GM18502 (cell line): Measurements from ENCODE around the gene SOX2.

Experiments
- ATAC-seq: cut with Tn5 transposase; IDR thresholded peaks from one replicate; pipeline ENCODE4 v1.9.1; 2021; ENCODE audit warnings: mild to moderate bottlenecking; ENCODE audit not compliant: unreplicated experiment, poor library complexity

The SOX2 gene

DNA sequence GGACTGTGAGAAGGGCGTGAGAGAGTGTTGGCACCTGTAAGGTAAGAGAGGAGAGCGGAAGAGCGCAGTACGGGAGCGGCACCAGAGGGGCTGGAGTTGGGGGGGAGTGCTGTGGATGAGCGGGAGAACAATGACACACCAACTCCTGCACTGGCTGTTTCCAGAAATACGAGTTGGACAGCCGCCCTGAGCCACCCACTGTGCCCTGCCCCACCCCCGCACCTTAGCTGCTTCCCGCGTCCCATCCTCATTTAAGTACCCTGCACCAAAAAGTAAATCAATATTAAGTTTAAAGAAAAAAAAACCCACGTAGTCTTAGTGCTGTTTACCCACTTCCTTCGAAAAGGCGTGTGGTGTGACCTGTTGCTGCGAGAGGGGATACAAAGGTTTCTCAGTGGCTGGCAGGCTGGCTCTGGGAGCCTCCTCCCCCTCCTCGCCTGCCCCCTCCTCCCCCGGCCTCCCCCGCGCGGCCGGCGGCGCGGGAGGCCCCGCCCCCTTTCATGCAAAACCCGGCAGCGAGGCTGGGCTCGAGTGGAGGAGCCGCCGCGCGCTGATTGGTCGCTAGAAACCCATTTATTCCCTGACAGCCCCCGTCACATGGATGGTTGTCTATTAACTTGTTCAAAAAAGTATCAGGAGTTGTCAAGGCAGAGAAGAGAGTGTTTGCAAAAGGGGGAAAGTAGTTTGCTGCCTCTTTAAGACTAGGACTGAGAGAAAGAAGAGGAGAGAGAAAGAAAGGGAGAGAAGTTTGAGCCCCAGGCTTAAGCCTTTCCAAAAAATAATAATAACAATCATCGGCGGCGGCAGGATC lies at the start of gene SOX2:
SOX2 (plus strand) TSS at position 601 of the 811 bp plus-strand sequence. CDS start 436 bp downstream, outside the sequence.
- ATAC-seq, result peak; percentile 47

DNA sequence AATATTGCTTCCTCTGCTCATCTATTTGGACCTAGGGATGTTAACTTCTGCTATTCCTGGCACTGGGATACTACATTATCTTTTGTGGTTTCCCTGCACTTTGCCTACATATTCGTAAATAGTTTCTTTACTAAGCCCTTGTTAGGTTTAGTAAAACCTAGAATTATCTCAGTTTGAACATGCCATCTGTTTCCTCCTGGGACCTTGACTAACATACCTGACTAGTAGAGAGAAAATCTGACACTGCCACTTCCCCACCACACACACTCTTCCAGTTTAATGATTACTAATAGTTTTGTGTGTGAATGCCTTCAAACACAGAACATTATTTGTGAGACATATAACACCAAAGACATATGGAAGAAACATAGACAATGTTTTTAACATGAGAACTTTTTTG lies 28.2 kb upstream of the SOX2 start:
- no peak for ATAC-seq

DNA sequence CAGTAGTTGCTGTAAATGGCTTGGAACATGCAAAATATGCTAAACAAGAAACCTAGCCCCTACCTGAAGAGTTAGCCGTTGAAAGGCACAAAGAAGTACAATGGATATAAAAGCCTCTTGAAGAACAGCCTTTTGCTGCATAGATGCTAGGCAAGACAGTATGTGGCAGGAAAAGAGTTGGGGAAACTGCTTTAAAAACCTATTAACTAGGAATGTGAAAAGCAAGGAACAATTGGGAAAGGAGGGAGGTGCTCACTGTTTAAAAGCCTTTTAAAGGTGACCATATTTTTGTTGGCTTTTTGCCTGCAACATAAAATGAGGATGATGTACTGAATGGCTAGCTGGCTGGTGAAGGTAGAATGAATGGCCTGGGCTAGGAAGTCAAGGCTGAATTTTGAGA lies 24.5 kb upstream of the SOX2 start:
- no peak for ATAC-seq

DNA sequence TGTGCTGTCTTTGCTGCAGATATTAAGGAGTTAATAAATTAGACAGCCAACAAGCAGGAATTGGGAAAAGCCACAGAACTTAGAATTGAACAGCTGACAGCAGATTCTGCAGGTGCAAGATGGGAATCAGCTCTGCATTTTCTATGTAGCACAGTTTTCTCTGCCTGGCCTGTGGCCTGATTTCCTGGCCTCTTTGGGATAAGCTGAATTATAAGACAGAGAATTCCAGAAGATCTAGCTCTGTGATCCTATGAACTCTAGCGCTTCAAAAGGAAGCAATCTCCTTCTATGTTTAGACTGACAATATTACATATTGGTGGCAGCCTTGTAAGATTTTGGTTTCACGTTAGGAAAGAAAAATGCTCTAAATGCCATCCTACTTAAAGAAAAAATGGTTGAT lies 24.0 kb upstream of the SOX2 start:
- ATAC-seq, result no peak

DNA sequence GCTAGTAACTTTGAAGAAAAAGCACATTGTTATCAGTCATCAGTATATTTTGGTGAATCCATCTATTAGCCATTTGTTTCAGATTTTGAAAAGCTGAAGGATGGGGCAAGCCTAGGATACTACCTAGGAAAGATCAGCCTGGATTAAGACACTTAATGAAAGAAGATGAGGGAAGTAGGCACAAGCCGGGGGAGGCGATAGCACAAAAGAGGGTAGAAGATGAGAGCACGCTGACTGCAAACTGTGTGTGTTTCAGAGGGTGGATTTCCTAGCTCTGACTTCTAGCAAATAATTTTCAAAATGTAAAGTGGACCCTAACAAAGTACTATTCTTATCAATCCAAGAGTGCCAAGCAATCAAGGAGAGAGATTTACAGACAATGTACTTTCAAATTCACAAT lies 22.2 kb upstream of the SOX2 start:
- ATAC-seq, result no peak

DNA sequence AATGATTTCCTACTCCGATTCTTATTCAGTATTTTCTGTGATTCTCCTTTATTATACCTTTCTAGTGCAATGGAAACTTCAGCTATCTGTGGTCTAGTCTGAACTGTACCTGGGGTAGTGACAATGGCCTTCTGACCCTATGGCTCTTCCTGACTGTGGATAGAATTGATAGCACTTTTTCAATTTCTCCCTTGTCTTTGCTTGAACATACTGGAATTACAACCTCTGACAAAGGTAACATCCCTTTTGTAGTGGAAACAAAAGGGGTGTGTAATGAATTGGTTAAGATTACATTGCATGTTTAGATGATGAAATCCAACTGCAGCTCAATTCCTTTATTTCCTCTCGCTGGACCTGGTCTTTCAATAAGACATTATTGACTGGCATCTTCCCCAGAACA lies 21.0 kb upstream of the SOX2 start:
- ATAC-seq, result no peak

DNA sequence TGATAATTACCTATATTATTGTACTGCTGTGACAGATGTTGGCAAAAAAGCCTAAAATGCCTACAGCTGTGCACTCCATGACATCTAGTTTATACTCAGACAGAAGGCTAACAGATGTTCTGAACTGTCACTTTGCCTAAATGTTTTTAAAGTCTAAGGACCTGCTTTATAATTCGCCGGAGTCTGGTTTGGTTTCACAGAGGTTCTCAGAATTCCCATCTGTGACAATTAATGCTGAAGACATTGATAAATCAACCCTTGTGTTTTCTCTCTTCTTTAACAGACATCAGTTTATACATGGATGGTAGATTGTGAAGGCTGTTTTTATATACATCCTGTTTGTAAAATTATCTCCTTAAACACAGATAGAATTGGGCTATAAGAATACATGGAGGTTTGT lies 19.8 kb upstream of the SOX2 start:
- ATAC-seq, result no peak

DNA sequence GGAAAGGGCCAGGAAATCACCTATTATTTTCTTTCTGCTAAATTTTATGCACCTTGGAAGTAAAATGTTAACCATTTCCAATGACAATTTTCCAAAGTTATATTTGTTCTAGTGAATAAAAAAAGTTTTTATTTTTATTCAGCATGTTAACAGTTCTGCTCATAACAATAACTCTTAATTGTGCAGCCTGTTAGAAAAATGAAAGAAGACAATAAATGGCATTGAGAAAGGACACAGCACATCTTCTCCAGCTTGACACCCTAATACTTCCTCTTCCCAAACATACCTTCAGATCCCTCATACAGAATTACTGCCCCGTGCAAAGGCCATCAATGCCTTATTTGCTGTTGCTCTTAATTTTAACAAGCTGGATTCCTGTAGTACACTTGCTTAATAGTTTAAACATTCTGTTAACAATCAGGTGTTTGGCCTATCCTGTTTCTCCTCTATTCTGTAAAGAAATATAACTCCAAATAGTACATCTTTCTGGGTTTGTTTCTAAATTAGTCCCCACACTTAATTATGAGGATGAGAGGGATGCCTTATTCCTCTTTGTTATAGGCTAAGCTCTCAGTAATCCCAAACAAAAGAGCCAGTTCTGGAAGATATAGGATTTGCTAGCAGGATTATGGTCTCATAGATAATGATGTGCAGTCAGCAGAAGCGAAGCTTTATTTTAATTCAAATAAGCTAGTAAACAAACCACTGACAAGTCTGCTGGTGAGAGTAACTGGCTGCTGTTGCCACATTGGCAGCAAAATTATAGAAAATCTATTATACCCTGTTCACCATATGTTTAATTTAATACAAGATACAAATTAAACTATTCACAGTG lies 19.2 kb upstream of the SOX2 start:
- ATAC-seq, result no peak

DNA sequence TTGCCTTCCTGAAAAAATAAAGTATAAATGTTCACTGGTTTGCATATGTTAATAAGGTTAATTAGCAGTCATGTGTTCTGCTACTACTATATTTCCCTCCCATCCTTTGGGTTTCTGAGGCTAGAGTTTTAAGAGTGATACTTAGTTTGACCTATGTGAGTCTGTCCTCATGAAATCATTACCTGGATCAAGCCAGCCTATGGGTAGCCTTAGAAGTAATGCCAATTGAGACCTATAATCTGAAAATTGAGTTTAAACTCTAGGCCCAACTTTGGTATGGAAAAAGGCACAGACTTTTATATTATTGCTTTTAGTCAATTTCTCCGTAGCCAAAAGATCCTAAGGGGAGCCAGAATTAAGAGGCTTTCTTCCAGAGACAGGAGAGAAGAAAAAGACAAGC lies 18.4 kb upstream of the SOX2 start:
- ATAC-seq, result no peak

DNA sequence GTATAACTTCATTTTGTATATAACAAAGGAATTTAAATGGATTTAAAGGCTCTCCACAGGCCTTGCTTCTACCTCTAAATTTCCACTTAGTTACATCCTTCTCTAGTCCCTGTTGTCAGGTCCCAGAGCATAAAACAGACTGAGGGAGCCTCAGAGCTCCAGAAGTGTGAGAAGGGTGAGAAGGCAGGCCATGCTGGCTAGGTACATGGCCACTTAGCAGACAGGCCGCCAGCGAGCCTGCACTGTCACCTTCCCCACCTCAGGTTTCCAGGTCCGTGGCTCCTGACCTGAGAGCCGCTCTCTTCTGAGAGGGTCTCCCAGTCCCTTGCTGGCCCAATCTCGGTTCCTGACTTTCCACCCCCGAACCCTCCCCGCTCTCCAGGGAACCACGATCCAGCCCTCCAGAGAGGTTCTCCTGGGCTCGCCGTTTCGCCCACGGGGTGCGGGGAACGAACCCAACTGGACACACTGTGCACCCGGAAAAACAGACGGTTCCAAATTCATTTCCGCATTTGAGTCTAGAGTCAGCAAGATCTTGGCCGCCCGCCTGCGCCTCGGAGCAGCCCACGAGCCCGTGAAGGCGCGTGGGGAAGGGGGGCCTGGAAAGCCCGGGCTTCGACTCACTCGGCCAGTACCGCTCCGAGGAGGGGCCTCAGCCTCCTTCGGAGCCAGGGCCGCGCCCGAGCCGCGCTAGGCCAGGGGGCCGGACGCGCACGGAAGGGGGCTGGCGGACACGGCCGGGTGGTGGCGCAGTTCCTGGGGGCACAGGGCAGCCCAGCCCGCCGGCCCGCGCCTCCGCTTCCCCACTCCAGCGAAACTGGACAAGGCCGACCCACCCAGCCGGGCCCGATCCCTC lies 16.7 kb upstream of the SOX2 start:
- ATAC-seq, result no peak

DNA sequence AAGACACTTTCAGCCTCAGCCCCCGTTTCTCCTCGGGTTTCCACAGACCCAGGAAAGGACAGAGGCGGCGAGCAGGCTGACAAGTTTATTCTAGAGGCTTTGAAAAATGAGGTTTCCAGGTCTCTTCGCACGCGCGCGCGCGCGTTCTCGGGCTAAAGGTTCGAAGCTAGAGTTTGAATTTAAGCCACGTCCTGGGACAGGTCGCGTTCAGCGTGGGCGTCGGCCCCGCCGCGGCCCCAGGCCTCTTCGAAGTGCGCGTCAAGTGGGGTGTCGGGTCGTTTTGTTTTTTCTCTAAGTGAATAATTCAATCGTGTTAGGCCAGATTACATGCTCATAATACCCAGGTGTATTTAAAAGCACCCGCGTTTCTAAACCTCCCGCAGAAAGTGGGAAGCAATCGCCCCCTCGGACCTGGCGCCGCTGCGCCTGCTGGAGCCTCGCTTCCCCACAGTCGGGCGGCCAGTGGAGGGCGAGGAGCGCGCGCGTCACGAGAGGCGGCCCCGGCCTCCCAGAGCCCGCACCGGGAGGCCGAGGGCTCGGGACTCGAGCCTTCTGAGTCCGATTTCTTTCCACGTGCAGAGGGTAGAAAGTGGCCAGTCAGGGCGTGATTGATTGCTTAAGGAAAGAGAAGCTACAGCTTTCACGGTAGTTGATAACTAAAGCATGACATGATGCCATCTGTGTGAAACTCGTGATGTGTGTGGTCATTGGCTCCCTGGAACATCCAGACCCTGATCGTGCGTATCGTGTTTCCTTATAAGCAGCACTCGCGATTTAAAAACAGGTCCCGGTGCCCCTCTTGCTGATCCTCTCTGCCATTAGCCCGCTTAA lies 15.8 kb upstream of the SOX2 start:
- ATAC-seq, result no peak

DNA sequence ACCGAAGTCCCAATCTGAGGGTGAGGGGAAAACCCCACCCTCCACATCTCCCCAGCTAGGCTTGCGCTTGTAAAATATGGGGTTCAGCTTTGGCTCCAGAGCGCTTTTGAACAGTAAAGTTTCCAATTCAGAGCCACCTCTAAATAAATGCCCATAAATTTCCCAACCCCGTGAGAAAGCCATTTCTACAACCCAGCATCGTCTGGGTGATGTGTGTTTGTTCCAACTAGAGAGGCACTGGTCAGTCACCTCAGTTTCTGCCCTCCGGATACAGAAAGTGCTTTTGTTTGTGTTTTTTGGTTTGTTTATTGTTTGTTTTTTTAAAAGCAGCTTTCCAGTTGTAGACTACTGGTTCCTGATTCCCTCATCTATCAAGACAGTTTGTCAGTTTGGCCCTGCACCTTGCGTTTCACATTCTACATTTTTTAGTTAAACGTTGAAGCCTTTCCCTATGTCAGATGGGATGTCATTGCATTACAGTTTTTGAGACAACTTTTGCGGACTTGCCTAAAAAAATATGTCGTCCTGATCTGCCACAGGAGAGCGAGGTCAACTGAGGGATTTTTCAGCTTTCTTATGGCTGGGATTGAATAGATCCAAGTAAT lies 15.0 kb upstream of the SOX2 start:
- ATAC-seq, result no peak

DNA sequence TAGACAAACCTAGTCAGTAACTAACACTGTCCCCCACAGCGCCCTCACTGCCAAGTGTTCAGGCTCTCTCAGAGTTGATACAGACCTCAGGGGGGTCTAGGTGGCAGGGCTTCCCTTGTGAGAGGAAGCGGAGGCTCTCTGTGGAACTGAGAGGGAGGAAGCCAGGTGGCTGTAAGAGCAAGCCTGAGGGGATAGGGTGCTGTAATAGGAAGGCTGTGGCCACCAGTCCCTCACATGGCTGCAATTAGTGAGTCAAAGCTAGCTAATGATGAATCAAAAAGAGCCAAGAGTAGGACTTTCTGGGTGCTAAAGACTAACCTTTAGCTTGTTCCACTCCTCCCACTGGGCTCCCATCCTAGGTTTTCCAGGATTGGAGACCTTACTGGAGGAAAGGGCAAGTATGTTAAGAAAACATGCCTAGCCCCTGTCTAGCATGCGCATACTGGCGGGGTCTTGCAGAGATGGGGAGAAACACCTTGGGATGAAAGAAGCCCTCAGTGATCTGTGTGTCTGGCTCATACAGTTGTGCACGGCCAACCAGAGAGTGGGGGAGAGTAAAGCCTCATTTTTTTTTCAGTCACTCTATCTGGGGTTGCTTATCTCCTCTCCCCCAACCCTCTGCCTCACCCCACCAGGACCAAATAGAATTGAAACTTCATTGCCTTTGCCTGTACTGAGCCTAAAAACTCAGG lies 13.3 kb upstream of the SOX2 start:
- ATAC-seq, result no peak

DNA sequence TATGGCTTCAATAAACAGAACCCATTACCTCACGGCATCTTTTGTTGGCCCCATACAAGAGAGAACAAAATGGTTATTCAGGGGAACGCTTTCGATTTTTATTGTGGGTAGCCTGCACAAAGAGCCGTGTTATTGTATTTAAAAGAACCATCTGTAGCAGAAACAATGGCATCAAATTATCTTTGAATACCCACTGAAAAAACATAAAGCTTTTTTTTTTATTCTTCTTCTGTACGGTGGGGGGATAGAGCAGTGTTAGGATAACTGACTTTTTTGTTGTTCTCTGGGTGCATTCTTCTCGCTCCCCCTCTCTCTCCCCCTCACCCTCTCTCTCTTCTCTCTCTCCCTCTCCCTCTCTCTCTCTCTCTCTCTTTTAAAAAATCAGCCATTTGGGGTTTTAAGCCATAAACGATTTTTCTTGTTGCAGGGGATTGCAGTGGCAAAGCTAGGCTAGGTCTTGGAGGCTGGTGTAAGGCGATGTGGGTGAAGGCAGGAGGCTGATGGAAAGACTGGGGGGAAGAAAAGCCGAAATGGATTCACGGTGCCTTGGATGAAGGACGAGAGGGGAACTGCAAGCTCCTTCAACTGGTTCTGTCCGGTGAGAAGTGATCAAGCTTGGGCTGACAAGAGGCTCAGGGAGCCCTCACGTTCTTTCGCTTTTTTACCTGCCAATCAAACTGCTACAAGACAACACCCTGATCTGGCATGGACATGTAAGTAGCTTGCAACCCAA lies 12.4 kb upstream of the SOX2 start:
- no peak for ATAC-seq

DNA sequence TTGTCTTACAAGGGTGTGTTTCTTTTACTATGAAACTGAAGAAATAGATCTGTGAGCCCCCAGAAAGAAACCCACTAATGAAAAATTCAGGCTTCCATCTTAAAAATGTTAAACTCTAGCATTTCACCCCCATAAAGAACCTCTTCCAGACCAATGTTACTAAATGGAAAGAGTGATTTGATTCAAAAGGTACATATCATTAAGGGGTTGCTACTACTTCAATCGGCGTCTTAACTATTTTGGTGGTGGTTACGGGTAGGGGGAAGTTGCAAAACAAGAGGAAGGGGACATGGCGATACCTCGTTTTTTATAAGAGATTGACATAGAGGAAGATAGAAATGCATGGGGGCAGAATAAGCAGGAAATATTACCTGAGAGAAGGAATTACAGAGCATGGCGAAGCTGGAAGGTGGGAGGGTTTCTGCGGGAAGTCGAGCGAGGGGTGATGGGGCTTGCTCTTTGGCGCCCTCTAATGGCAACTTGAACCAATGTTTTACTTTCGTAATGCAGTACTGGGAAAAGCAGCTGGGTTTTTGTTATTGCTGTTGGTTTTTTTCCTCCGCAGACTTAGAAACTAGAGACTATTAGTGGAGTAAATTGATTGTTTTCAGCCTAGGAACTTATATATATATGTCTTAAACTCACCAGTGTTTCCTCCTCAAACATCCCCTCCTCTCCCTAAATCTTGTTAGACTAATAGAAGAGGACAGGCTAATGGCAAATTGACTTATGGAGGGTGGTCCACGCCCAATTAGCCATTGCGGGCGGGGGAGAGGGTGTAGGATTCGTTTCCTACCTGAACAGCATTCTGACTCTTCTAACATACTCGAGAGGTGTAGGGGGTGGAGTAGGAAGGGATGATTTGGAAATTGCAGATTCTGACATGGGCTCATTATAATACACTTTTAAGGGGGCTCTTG lies 11.3 kb upstream of the SOX2 start:
- peak; percentile 70 for ATAC-seq

DNA sequence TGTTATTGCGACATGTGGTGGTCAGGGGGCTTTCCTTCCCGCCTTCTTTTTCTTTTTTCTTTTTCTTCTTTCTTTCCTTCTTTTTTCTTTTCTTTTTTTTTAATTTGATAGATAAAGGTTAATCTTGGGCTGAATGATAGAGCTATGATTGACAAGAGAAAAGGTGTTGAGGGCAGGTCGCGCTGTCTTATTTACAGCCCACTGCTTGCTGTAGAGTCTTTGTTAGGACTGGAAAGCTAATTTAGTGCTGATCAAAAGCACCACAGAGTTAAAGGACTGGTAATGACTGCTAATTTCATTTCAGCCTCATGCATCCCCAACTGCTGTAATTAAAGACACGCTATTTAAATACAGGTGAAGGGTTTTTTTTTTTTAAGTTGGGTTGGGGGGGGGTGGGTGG lies 10.6 kb upstream of the SOX2 start:
- ATAC-seq, result no peak
